Measurements from ENCODE around the gene GRIN3B.
A peak's percentile ranks its signal among the peaks of the same experiment; 100 is the strongest.

GRIN3B gene

DNA sequence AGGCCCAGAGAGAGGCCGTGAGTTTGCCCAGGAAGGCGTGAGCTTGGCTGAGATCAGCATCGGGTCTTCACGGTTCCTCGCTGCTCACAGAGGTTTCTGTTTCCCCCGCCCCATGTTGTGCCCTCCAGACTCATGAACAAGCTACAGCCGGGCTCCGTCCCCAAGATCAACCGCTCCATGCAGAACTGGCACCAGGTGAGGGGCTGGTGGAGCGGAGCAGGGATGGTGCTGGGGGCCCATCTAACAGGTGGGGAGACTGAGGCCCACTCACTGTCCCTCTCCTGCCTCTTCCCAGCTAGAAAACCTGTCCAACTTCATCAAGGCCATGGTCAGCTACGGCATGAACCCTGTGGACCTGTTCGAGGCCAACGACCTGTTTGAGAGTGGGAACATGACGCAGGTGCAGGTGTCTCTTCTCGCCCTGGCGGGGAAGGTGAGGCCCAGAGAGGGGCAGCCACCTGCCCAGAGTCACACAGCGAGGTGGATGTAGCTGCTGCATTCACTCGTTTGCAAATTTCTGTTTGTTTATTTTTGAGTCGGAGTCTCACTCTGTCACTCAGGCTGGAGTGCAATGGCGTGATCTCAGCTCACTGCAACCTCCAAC is 32.1 kb downstream of the GRIN3B start:
- no peak overlapping the region for H3K4me3 ChIP-seq (replicated peaks in 1 of 2; ENCODE audit: low read depth in 2 of 2, low read length in 2 of 2)
- TF ChIP-seq, protein P1, sequence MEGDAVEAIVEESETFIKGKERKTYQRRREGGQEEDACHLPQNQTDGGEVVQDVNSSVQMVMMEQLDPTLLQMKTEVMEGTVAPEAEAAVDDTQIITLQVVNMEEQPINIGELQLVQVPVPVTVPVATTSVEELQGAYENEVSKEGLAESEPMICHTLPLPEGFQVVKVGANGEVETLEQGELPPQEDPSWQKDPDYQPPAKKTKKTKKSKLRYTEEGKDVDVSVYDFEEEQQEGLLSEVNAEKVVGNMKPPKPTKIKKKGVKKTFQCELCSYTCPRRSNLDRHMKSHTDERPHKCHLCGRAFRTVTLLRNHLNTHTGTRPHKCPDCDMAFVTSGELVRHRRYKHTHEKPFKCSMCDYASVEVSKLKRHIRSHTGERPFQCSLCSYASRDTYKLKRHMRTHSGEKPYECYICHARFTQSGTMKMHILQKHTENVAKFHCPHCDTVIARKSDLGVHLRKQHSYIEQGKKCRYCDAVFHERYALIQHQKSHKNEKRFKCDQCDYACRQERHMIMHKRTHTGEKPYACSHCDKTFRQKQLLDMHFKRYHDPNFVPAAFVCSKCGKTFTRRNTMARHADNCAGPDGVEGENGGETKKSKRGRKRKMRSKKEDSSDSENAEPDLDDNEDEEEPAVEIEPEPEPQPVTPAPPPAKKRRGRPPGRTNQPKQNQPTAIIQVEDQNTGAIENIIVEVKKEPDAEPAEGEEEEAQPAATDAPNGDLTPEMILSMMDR (IDR thresholded peaks at IDR 0.05; ENCODE audit: low read depth, low read length) = no peak
- DNase-seq (ENCODE audit: low read depth in 2 of 2) = no peak

DNA sequence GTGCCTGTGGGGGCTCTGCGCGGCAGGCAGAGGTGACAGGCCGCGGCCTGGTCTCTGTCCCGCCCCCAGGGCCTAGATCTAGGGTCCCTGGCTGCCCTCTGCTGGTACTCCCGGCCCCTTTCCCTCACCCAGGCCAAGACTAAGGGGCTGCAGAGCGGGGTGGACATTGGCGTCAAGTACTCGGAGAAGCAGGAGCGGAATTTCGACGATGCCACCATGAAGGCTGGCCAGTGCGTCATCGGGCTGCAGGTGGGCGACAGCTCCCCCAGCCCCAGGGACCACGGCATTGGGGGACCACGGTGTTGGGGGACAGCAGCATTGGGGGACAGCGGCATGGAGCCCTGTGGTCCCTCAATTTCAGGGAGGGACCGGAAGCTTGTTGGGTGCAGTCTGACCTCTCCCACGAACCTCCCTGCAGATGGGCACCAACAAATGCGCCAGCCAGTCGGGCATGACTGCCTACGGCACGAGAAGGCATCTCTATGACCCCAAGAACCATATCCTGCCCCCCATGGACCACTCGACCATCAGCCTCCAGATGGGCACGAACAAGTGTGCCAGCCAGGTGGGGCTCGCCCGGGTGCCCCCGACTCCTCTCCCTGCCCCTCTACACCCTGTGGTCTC is 35.9 kb downstream of the GRIN3B start:
- TF ChIP-seq, protein P1 (IDR thresholded peaks at IDR 0.05; ENCODE audit: low read depth, low read length) = peak; percentile 13
- no peak for DNase-seq (ENCODE audit: low read depth in 2 of 2)
- H3K4me3 ChIP-seq (replicated peaks in 1 of 2; ENCODE audit: low read depth in 2 of 2, low read length in 2 of 2) = no peak overlapping the region

DNA sequence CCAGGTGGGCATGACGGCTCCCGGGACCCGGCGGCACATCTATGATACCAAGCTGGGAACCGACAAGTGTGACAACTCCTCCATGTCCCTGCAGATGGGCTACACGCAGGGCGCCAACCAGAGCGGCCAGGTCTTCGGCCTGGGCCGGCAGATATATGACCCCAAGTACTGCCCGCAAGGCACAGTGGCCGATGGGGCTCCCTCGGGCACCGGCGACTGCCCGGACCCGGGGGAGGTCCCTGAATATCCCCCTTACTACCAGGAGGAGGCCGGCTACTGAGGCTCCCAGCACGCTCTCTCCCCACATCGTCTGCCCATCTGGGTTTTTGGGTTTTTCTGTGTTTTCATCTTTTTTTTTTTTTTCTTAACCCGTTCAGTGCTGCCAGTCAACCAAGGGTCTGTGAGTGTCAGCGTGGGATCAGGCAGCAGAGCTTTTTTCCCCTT is 37.4 kb downstream of the GRIN3B start:
- TF ChIP-seq, protein P1 (IDR thresholded peaks at IDR 0.05; ENCODE audit: low read depth, low read length) = no peak
- DNase-seq (ENCODE audit: low read depth in 2 of 2) = no peak
- no peak overlapping the region for H3K4me3 ChIP-seq (replicated peaks in 1 of 2; ENCODE audit: low read depth in 2 of 2, low read length in 2 of 2)

DNA sequence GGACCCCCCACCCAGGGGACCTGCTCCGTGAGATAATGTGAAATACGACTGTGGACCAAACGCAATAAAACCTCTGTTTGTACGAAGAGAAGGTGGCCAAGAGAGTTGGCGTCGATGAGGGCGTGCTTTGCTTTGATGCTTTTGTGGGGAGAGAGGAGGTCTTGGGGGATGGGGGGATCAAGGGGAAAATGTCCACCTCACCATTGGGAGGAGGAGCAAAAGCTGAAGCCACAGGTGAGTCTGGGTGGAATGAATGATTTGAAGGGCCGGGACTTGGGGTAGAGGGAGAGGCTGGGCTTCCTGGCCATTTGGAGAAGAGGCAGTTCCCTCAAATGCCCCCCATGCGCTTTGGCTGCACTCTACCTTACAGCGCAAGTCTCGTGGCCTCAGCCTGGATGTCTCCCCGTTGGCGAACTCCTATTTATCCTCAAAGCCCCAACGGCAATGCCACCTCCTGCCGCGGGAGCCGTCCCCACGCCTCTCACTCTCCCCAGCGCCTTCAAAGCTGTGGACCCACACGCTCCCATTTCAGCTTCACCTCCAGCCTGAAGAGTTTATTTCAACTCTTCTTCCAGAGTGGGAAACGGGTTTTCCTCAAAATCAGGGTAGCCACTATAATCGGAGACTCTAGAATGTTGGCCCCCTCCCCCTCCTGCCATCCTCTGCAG is 38.9 kb downstream of the GRIN3B start:
- TF ChIP-seq, protein P1 (IDR thresholded peaks at IDR 0.05; ENCODE audit: low read depth, low read length) = no peak
- H3K4me3 ChIP-seq (replicated peaks in 1 of 2; ENCODE audit: low read depth in 2 of 2, low read length in 2 of 2) = no peak overlapping the region
- DNase-seq (ENCODE audit: low read depth in 2 of 2) = no peak

DNA sequence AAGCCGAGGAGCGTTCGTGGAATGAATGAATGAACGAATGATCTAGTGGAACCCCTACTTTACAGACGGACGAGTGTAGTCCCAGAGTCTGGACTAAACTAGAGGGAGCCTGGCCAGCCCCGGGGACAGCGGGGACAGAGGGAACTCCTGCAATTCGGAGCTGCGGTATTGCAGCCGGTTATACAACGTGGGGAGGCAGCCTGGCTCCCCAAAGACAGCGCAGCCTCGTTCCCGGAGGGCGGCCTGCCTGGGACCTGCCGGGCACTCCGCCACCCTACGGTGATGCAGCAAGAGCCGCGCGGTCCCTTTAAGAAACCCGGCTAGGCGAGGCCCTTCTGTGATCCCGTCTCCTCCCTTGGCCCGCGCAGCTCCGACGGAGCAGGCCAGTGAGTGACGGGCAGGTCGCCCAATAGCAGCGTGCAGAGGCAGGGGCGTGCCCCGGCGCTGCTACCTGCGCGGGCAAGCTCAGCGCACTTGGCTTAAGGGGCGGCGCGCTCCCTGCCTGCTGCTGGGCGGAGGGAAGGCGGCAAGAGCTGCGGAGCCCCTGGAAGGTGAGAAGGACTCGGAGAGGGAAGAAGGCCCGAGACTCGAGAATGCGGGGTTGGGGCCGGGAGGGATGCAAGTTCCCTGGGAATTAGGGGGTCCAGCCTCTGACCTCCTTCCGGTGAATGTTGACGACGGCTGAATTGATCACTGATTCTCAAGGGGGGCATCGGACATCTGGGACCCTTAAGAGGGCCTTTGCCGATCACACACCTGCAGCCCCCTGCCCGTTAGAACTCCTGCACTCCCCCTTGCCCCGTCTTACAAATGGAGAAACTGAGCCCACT is 39.6 kb downstream of the GRIN3B start, which contains the start of gene ABCA7:
Gene ABCA7 (plus strand): TSS at position 462 of the 830 bp plus-strand sequence. CDS start 1,255 bp downstream, outside the sequence.
- peak; percentile 97 to 99 for DNase-seq (ENCODE audit: low read depth in 2 of 2)
- TF ChIP-seq, protein P1 (IDR thresholded peaks at IDR 0.05; ENCODE audit: low read depth, low read length) = no peak
- peak within 1 kb of the TSS; percentile 53 to 65 for H3K4me3 ChIP-seq (replicated peaks in 1 of 2; ENCODE audit: low read depth in 2 of 2, low read length in 2 of 2)

DNA sequence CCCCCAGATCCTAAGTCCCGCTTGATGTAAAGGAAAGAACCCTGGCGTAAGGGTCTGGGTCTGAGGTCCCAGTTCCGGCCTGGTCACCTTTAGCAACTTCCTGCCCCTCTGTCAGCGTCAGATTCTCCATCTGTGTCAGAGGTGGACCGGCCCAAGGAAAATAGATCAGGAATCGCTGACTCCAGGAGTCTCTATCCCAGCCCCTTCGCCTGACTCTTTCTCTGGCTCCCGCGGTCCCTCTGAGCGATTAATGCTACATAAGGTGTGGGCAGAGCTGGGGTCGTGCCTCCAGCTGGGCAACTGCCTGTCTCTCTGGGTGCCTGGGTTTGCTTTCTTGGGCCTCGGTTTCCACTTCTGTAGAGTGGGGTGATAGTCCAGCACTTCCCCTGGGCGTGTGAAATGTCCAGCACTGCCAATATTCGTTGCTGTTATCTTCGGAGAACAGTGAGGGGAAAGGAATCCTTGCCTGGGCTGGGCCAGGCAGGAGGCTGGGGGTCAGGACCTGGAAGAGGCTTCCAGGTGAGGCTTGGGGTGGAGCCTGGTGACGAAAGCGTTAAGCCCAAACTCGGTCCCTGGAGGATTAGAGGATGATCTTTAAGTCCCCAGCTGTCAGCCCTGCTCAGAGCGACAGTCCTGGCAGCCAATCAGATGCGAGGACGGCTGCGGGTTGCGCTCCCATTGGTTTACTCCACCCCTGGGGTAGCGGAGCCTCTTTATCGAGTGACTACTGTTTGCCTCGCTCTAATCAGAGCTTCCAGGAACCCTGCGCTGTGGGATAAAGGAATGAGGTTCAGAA is 40.5 kb downstream of the GRIN3B start:
- TF ChIP-seq, protein P1 (IDR thresholded peaks at IDR 0.05; ENCODE audit: low read depth, low read length) = no peak
- DNase-seq (ENCODE audit: low read depth in 2 of 2) = peak; percentile 95
- peak overlapping the region; percentile 53 to 65 for H3K4me3 ChIP-seq (replicated peaks in 1 of 2; ENCODE audit: low read depth in 2 of 2, low read length in 2 of 2)
